Astrocyte of the cerebellum (primary cell): ENCODE results near the gene CDH20.

Experiments used
- DNase-seq: peaks from one replicate; pipeline ENCODE4 v3.0.0-alpha.2; 2011; ENCODE audit warnings: low read depth
- H3K4me3 ChIP-seq: 2 replicates; pipeline ENCODE4 v1.5.1; 2011; ENCODE audit warnings: mild to moderate bottlenecking, low read depth, low read length, moderate library complexity
- CTCF ChIP-seq: IDR thresholded peaks from 2 replicates; pipeline ENCODE4 v1.5.1; 2012; ENCODE audit warnings: low read length, low read depth, moderate library complexity, mild to moderate bottlenecking; ENCODE audit errors: missing control alignments
- in situ Hi-C: cut with HindIII; loops from 2 replicates; pipeline ENCODE4 v1.10.0; 2017; ENCODE audit warnings: low sequenced_read_pairs

CDH20 gene

GRCh38 chr18:61388010-61388409 is 54.8 kb downstream of the CDH20 start:
- DNase-seq = no peak
- in situ Hi-C loops = no loop called here
- no peak overlapping the region for H3K4me3 ChIP-seq
- TF ChIP-seq CTCF = no peak

- DNase-seq = no peak
- in situ Hi-C loops = no loop called here
- no peak for TF ChIP-seq CTCF
- H3K4me3 ChIP-seq = no peak overlapping the region
These were observed 61.8 kb downstream of the CDH20 start for GRCh38 chr18:61394983-61395382.

- DNase-seq = no peak
- in situ Hi-C loops = no loop called here
- H3K4me3 ChIP-seq = no peak overlapping the region
- TF ChIP-seq CTCF = no peak
These were observed 64.0 kb downstream of the CDH20 start for GRCh38 chr18:61397222-61397621.

GRCh38 chr18:61398961-61399705 is 65.9 kb downstream of the CDH20 start:
- peak; percentile 37 for DNase-seq
- no peak for TF ChIP-seq CTCF
- in situ Hi-C loops = no loop called here
- H3K4me3 ChIP-seq = no peak overlapping the region

- DNase-seq = no peak
These were observed 66.9 kb downstream of the CDH20 start for GRCh38 chr18:61400016-61400635.

GRCh38 chr18:61400716-61401115 is 67.5 kb downstream of the CDH20 start:
- H3K4me3 ChIP-seq = no peak overlapping the region
- DNase-seq = peak; percentile 55
- in situ Hi-C loops = no loop called here
- TF ChIP-seq CTCF = no peak

More at GRCh38 chr18:61400016-61400635, 66.9 kb downstream of the CDH20 start:
- no peak for TF ChIP-seq CTCF
- H3K4me3 ChIP-seq = no peak overlapping the region
- in situ Hi-C loops = no loop called here
